Measurements from ENCODE around the gene NFU1.
A peak's percentile ranks its signal among the peaks of the same experiment; 100 is the strongest.

Gene NFU1

GRCh38 chr2:69436938-69437750, at the start of gene NFU1:
TSS of gene NFU1 (minus strand) at chr2:69437435. CDS start at chr2:69437422, 13 bp downstream.
- peak; percentile 94 for DNase-seq (ENCODE audit: low spot score)

- no peak for DNase-seq (ENCODE audit: low spot score)
Measured at GRCh38 chr2:69483696-69484095, 46.5 kb upstream of the NFU1 start.

- DNase-seq (ENCODE audit: low spot score), result peak; percentile 49
Measured at GRCh38 chr2:69483024-69483423, 45.8 kb upstream of the NFU1 start.

GRCh38 chr2:69482471-69482870, 45.2 kb upstream of the NFU1 start:
- DNase-seq (ENCODE audit: low spot score), result no peak

GRCh38 chr2:69481421-69481820, 44.2 kb upstream of the NFU1 start:
- DNase-seq (ENCODE audit: low spot score), result no peak

- no peak for DNase-seq (ENCODE audit: low spot score)
Measured at GRCh38 chr2:69477627-69478026, 40.4 kb upstream of the NFU1 start.

GRCh38 chr2:69474688-69475087, 37.5 kb upstream of the NFU1 start:
- no peak for DNase-seq (ENCODE audit: low spot score)

GRCh38 chr2:69471793-69472192, 34.6 kb upstream of the NFU1 start:
- no peak for DNase-seq (ENCODE audit: low spot score)

GRCh38 chr2:69470911-69471310, 33.7 kb upstream of the NFU1 start:
- no peak for DNase-seq (ENCODE audit: low spot score)

- DNase-seq (ENCODE audit: low spot score), result no peak
Measured at GRCh38 chr2:69469784-69470183, 32.5 kb upstream of the NFU1 start.

GRCh38 chr2:69469375-69469774, 32.1 kb upstream of the NFU1 start:
- DNase-seq (ENCODE audit: low spot score), result no peak

- DNase-seq (ENCODE audit: low spot score), result no peak
Measured at GRCh38 chr2:69466728-69467127, 29.5 kb upstream of the NFU1 start.

GRCh38 chr2:69465513-69466456, 28.6 kb upstream of the NFU1 start:
- no peak for DNase-seq (ENCODE audit: low spot score)

GRCh38 chr2:69464575-69464974, 27.3 kb upstream of the NFU1 start:
- no peak for DNase-seq (ENCODE audit: low spot score)

- DNase-seq (ENCODE audit: low spot score), result no peak
Measured at GRCh38 chr2:69462780-69463179, 25.5 kb upstream of the NFU1 start.

- DNase-seq (ENCODE audit: low spot score), result no peak
Measured at GRCh38 chr2:69461404-69461803, 24.2 kb upstream of the NFU1 start.

- DNase-seq (ENCODE audit: low spot score), result no peak
Measured at GRCh38 chr2:69459936-69460335, 22.7 kb upstream of the NFU1 start.

- DNase-seq (ENCODE audit: low spot score), result no peak
Measured at GRCh38 chr2:69456950-69457445, 19.8 kb upstream of the NFU1 start.

- no peak for DNase-seq (ENCODE audit: low spot score)
Measured at GRCh38 chr2:69456154-69456553, 18.9 kb upstream of the NFU1 start.

GRCh38 chr2:69454976-69455375, 17.7 kb upstream of the NFU1 start:
- DNase-seq (ENCODE audit: low spot score), result no peak

GRCh38 chr2:69453475-69454129, 16.4 kb upstream of the NFU1 start:
- DNase-seq (ENCODE audit: low spot score), result no peak

GRCh38 chr2:69452687-69453086, 15.5 kb upstream of the NFU1 start:
- no peak for DNase-seq (ENCODE audit: low spot score)
